GM19023 (cell line): Measurements from ENCODE around the gene NUP210.
A peak's percentile ranks its signal among the peaks of the same experiment; 100 is the strongest.

ENCODE experiments used
- ATAC-seq: cut with Tn5 transposase; IDR thresholded peaks from one replicate; pipeline ENCODE4 v1.9.1; 2021; ENCODE audit warnings: mild to moderate bottlenecking, moderate library complexity; ENCODE audit not compliant: unreplicated experiment

The NUP210 gene

DNA sequence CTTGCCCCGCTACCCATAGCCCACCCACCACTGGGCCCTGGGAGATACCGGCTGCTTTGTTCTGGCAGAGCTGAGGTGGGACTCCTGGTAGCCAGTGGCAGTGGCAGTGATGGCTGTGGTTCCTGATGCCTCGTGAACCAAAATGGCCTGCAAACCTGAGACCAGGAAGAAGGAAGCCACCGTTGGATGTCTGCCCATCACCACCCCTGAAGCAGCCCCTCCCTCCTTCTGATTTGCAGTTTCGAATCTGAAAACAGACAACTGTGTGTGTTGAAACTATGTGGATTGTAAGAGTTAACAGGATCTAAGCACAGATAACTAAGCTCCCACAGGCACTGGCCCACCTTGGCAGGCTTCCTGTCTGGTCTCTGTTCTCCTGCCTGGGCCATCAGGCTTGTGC is 66.6 kb downstream of the NUP210 start:
- no peak for ATAC-seq

DNA sequence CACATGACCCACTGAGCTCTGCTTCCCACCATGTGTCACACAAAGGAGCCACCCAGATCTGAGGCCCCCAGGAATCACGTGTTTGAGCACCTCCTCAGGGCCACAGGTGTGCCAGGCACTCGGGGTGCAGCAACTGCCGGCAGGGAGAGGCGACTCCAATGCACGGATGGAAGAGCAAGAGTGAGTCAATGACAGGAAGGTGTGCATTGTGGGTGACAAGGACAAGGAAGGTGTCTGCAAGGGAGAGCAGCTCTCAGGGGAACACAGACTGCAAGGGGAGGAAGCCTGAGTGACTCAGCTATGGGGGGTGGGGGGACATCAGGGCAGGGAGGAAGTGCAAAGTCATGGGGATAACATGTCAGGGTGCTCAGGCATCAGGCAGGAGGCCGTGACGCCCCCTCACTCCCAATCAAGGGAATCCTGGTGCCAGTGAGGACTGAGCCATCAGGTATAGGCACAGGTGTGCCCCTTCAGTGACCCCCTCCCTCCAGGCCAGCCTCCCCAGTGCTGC is 67.4 kb downstream of the NUP210 start:
- ATAC-seq: no peak

DNA sequence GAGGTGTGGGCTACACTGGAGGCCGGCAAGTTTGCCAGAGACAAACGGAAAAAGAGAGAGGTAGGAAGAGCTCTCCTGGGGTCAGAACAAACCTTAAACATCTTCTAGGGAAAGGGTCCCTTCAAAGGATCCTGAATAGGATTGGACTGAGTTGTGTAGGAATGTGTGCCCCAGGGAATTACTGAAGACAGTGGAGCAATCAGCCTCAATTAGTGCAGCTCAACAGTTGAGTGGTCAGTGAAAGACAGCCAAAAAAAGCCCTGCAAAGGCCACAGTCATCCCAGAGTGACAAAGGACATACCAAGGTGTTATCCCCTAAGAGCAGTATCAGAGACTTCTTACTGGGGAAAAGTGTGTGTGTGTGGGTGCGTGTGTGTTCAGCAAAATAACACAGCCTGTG is 70.3 kb downstream of the NUP210 start:
- ATAC-seq: no peak

DNA sequence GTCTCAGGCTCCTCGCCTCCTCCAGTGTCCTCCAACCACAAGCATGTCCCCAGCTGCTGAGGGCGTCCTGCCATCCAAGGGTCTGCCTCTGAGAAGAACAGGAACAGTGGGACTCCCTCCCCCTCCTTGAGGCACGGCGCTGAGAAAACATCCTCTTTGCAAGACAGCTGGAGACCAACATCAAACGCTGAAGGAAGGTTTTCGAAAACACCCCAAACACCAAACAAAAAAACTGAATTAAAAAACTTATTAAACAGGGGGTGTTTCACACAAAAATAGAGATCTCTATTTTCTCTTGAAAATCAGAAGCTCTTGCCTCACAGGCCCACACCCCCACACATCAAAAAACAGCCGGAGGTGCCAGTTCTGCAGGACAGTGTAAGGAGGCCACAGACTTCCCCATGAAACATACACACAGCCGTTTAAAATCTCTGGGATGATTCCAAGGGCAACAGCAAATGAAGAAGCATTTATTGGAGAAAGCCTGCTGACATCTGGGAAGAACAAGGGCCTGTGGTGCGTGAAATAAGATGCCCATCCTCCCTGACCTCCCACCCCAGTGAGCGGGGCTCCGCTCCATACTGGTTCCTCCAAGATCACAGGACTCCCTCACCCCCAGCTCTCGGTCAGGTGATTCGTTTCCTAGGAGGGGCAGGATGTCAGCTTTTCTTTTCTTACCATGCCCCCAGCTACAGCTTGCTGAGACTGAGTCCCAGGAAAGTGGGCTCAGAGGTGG is 71.3 kb downstream of the NUP210 start:
- no peak for ATAC-seq

DNA sequence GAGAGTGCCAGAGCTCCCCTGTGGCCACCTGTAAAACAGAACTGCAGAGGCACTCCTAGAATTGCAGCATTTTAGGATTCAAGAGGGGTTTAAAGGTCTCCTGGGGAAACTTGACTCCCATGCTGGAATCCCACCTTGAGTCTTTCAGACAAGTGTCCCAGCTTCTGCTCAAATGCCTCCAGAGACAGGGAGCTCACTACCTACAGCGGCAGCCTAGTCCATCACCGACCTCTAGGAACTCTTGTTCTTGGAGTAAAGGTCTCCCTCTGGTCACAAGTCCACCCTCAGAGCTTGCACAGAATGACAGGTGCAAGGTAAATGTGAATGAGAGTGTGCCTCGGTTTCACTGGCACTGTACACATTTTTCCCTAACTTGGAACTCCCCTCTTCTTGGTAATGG is 72.0 kb downstream of the NUP210 start:
- ATAC-seq: no peak

DNA sequence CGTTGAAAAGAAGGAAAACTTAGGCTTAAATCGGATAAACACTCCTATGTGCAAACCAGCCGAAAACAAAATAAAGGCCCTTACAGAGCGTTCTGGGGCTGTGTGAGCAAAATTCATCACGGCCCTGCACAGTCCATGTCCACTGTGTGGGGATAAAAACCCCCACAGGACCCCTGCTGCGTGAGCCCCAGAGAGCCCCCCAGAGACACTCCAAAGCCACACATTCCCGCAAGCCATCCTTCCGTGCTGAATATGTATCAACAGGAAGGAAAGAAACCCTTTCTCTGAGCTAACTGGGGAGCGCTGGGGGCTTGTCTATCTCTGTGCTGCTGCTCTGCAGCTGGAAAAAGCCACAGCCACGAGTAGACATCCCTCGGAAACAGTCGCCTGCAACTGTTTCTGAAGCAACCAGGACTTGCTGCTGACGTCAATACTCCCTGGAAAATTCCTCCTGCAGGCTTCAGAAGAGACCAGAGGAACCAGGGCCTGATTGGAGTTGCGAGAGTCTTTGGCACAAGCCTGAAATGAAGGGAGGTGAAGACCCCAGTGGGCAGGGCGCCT is 72.7 kb downstream of the NUP210 start:
- ATAC-seq: no peak

DNA sequence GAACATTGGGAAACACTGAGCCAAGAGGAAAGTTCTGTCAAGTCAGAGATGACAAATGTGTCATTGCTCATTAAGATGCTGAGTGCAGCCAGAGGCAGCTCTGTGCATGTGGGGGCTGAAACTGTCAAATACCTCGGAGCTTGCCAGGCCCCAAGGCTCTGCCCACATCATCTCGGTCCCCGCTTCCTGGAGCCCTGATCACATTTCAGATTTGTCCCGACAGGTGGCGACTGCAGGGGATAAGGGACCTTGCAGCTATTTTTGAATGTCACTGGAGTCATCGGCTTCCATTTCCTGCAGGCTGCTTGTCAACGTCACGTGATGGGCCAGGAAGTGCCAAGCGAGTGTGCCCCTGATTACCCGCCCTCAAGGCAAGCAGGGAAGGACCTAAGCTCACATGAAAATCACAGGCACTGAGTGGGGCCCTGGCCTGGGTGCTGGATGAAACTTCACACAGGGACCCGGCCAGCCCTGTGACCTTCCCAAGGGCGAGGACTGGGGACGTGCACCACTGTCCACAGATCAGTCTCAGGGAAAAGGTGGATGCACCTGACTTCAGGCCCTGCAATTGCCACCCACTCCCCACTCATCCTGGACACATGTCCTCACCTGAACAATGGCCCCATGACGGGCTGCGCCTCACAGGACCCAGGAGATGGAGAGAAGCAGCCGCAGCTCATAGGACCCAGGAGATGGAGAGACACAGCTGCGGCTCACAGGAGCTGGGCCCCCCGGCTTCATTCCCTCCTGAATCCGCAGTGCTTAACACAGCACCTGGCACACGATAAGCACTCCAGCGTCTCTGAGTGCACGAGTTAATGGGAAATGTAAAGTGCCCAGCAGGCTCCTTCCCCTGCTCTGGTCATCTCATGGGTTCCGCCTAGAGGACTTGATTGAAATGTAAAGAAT is 73.4 kb downstream of the NUP210 start:
- no peak for ATAC-seq

DNA sequence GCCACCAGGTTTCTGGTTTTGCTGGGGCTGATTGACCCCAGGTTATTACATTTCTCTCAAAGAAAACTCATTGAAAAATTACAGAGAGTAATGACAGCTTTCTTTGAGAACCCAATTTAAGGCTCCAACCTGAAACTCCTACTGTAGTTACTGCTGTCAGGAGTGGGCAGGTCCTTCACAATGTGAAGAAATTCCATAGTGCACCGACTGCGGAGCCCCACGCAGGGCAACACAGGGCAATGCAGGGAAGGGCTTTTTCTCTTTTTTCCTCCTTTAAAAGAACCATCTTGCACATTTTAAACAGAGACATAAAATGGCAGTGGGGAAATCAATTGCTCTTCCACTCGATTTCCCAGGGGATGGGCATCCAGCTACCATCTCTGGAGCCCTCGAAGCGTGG is 74.3 kb downstream of the NUP210 start:
- ATAC-seq: no peak

DNA sequence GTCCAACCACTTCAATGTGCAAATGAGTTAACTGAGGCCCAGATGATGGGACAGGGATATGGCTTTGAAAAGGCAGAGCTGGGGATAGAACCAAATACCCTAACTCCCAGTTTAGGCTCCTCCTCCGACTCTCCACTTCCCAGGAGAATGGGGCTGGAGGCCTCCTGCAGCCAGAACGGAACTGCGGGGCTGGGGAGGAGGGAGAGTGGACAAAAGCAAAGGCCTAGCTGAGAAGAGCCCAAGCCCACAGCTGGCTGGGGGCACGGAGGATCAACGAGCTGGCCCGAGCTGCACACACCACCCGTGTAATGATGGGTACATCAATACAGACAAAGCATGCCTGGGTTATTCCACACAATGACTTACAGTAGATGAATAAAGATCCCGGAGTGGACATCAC is 74.8 kb downstream of the NUP210 start:
- no peak for ATAC-seq

DNA sequence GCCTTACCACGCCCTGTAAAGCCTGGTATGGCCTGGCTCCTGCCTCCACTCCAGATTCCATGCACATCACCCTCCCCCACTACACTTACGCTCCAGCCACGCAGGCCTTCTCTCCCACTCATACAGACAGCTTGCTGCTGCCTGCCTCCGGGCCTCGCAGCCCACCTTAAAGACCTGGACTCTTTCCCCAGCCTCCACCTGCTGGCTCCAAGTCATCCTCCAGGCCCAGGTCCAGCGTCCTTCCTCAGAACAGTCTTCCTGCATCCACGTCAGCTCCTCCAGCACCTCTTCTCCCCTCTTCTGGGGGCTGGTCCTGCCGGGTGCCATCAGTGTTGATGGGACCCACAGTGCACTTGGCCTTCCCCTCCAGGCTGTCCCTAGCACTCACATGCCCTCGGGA is 75.5 kb downstream of the NUP210 start:
- no peak for ATAC-seq

DNA sequence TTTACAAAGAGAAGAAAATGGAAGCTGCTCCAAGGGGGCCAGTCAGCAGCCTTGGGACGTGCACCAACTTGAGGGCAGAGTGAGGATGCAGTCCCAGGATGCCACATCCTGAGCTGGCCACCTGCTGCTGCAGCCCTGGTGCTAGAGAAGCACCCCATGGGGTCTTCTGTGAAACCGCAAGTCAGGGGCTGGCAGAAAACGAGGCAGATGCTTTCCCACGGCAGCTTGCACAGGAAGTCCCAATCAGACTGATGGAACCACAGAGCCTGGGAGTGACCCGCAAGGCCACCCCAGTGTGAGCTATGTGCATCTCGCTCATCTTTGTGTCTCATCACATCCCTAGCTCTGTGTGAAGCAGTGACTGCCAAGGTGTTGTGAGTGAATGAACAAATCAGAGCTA is 76.5 kb downstream of the NUP210 start:
- ATAC-seq: no peak

DNA sequence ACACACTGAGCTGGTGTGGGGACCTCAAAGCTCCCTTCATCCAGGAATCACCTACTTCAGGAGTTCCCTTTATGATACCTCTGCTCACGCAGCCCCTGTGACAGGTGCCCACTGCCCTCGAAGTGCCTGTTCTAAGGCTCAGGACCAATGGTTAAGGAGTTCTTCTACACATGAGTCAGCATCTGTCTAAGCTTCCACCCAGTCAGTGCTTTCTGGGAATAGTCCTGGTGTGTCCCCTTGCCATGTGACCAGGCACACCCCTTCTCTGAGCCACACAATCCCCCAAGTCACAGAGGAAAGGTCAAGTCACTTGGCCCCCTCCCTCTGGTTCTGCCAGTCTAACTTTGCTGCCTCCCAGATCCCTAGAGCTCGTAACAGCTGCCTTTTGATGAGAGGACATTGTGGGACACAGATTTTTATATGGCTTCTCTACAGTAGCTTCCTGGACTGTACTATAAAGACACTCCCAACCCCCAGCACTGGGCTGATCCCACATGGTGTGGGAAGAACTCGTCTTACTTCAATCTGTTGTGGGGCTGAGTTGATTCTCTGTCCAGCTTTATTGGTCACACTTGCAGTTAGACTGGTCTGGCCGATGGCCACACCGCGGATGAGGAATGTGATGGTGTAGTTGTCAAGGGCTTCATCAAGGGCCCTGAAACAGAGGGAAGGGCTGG is 78.8 kb downstream of the NUP210 start:
- ATAC-seq: no peak

DNA sequence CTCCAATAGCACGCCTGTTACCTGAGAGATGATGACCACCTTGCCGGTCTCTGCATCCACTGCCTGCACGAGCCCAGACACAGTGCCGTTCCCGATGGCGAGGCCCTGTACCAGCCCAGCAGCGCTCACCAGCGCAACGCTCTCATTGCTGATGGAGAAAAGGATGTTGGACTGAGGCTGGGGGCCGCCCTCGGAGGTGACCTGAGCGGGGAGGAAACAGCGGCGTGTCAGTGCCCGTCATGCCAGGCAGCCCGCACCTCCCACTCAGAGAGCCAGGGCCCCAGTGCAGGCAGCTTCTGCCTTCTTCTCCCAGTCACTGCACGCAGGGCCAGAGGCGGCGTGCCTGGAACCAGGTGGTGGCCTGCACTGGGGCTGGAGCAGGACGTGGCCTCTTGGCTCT is 80.3 kb downstream of the NUP210 start:
- no peak for ATAC-seq

DNA sequence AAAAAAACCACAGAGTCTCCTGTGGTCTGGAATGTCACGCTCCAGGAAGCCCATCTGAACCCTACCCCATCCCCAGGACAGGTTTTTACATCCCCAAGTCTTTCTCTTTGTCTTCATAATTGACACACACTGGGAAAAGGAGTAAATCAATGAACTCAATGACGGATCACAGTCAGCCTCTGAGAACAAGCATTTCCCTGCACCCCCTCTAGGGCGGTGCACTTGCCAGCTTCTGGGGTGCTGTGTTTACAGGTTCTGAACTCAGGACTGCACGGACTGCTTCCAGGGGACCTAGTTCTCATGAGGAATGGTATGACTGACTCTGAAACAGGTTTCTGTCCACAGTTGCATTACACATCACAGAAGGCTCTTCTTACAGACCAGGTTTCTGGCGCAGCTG is 81.1 kb downstream of the NUP210 start:
- no peak for ATAC-seq

DNA sequence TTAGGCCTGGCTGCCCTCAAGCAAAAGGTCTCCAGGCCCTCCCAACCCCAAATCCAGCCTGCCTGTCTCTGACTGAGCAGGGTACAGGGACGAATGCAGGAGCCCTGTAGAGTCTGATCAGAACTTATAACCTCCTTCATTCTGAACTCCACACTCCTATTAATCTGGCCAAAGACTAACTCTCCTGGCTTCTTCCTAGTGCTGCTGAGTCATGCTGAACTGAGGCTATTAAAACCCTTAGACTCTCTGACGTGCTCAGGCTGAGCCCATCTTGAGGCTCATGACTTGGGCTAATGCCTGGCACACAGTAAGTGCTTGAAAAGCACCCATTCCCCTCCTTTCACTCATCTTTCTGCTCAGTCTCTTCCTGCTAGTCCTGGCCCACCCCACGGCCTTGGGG is 81.9 kb downstream of the NUP210 start:
- no peak for ATAC-seq

DNA sequence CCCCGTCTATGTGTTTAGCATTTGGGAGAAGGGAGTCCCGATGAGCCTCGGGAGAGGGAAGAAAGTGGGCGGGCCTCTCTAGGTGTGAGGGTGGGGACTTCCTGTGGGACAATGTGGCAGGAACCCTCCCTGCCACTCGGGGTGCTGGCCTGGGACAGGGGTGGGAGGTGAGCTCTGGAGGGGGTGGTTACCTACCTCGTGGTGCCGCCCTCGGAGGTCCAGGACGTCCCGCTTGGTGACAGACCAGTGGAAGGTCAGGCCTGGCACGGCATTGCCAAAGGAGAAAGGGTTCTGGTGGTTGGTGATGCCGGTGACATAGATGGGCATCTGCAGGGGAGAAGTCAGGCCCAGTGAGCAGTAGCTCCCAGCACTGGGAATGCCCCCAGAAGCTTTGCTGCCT is 83.5 kb downstream of the NUP210 start:
- ATAC-seq: no peak

DNA sequence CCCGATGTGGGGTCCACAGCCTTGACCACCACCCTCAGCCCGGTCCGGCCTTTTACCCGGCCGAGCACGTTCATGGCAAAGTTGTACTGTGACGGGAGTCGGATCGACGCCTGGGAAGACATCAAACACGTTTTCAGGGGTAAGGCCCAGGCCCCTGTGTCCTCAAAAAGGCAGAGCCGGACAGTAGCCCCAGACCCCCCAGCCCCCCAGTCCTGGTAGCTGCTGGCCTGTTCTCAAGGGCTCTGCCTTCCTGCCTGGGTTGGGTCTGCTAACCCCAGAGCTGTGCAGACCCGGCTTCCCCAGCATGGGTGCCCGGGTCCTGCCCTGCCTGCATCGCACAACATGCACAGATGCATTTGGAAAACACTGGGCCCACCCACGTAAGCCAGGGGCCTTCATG is 84.6 kb downstream of the NUP210 start:
- ATAC-seq: no peak

DNA sequence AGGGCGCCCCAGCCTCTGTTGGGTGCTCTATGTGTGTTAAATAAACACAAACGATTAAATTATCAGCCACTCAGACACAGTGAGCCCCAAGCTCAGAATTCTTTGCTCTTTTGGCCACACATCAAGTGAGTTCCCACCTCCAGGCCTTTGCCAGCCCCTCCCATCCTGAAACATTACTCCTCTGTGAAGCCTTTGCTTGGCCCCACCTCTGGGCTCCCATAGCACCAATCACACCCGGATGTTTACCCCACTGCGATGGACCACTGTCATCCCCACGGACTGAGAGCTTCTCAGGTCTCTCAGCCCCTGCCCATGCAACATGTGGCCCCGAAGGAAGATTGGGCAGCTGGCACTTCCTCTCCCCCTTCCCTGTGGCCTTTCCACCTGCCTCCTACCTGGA is 85.1 kb downstream of the NUP210 start:
- no peak for ATAC-seq

DNA sequence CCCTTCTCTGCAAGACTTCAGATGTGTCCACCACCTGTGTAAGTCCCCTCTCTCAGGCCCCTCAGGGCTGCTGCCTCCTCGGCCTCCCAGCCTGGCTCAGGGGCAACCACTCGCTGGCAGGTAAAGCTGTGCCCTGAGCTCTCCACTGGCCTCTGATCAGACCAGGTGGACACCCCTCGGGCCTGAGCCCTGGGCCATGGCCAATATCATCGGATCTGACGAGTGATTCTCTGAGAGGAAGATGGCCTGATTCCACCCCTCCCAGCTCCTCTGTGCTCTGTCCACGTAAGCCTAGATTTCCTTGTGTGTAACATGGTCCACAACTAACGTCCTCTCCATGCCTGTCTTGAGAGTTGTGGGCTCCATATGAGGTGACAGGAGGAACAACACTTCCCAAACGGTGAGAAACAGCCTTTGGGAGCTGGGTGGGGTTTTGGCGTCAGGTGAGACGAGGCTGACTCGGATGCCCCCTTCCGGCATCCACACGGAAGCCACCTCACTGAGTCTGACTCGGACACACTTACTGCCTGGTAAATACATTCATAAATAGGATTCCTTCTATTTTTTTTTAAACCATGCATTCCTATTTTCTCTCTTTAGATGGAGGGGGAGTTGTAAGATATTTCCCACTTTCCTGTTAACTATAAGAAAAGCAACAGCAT is 86.8 kb downstream of the NUP210 start:
- no peak for ATAC-seq

DNA sequence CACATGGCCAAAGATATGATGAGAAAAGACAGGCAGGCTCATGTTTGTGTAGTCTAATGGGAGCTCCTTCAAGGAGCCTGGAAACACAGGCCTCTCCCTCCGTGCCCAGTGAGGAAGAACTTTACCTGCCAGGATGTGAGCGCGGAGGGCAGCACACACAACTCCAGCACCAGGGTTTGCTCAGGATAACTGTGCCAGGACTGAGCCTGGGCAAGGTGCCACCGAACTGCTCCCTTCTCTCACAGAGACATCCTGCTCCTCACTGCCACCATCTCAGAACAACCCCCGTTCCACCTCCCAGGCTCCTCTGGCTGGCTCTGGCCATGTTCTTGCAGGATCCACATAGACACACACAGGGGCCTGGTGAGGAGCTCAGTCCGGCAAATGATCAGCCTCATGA is 87.4 kb downstream of the NUP210 start:
- ATAC-seq: peak; percentile 1

DNA sequence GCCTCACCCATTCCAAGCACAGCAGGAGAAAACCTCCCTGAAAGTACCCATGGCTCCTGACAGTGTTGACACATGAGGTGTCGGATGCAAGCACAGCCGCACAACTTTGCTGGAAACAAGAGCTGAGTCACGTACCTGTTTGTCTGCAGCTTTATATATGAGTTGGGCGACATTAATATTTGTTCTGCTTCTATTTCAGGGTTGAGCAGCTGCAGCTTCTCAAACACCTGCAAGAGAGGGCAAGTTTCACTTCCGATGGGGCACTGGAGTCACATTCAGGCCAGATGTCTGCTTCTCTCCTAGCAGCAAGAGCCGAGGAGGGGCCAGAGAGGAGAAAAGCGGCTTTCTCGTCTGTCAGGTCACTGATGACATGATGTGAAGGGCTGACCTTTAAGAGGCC is 88.0 kb downstream of the NUP210 start:
- peak; percentile 91 for ATAC-seq
